ENCODE data around the gene PARVA.

The PARVA gene

GRCh38 chr11:12386309-12386708 is 8.9 kb downstream of the PARVA start:
- no peak for TF ChIP-seq CTCF (IDR thresholded peaks at IDR 0.05)

- no peak for TF ChIP-seq CTCF (IDR thresholded peaks at IDR 0.05)
Observed at GRCh38 chr11:12386745-12387144, 9.4 kb downstream of the PARVA start.

GRCh38 chr11:12388173-12388572 is 10.8 kb downstream of the PARVA start:
- no peak for TF ChIP-seq CTCF (IDR thresholded peaks at IDR 0.05)

- TF ChIP-seq CTCF (IDR thresholded peaks at IDR 0.05), result no peak
Observed at GRCh38 chr11:12388939-12389670, 11.7 kb downstream of the PARVA start.

GRCh38 chr11:12389676-12390657 is 12.6 kb downstream of the PARVA start:
- TF ChIP-seq CTCF (IDR thresholded peaks at IDR 0.05), result no peak

- no peak for TF ChIP-seq CTCF (IDR thresholded peaks at IDR 0.05)
Observed at GRCh38 chr11:12390687-12391110, 13.3 kb downstream of the PARVA start.

GRCh38 chr11:12392672-12393071 is 15.3 kb downstream of the PARVA start:
- TF ChIP-seq CTCF (IDR thresholded peaks at IDR 0.05), result no peak
